Adrenal gland (tissue), 12 donors: ENCODE data around the gene GREM2. TPM values are rescaled to one million over a fixed set of nuclear protein-coding genes. Genes with fewer than 3 reads are reported as not detected.

Experiments
- DNase-seq, 7 donors: peaks; one replicate each; pipeline ENCODE4 v3.0.0-alpha.2; 2019 to 2020
- H3K27ac ChIP-seq, 5 donors: fragments of 200-600 bp; sonication (generic) in 4 of 5; 1 replicate in 3 of 5; 2 replicates in 2 of 5; pipeline versions ENCODE4 v1.5.1 to v1.8.0; 2016 to 2020; ENCODE audit warnings: mild to moderate bottlenecking in 1 of 5
- H3K27me3 ChIP-seq: fragments of 200-600 bp; 2 replicates; pipeline ENCODE4 v1.8.0; 2021
- H3K36me3 ChIP-seq, 2 donors: fragments of 200-600 bp; replicated peaks in 1 of 2; 1 replicate in 1 of 2; 2 replicates in 1 of 2; pipeline versions ENCODE4 v1.5.1 to v1.8.0; 2018 to 2022
- H3K4me1 ChIP-seq, 2 donors: fragments of 200-600 bp; replicated peaks in 1 of 2; 1 replicate in 1 of 2; 2 replicates in 1 of 2; pipeline versions ENCODE4 v1.5.1 to v1.8.0; 2018 to 2021
- H3K4me3 ChIP-seq, 4 donors: fragments of 200-600 bp; sonication (generic) in 3 of 4; one replicate each; pipeline ENCODE4 v1.5.1; 2016 to 2018
- H3K9me3 ChIP-seq, 3 donors: fragments of 200-600 bp; sonication (generic) in 1 of 3; replicated peaks in 1 of 3; 1 replicate in 2 of 3; 2 replicates in 1 of 3; pipeline versions ENCODE4 v1.5.1 to v1.8.0; 2016 to 2021
- CTCF ChIP-seq, 6 experiments: fragments of 450-650 bp in 4 of 6; fragments of 200-600 bp in 2 of 6; sonication (generic) in 1 of 6; IDR thresholded peaks; 1 replicate in 5 of 6; 2 replicates in 1 of 6; pipeline versions ENCODE4 v1.5.1 to v1.8.0; 2016 to 2021; ENCODE audit warnings: antibody characterized with exemption in 6 of 6, mild to moderate bottlenecking in 2 of 6, moderate library complexity in 1 of 6
- POLR2A ChIP-seq, 2 donors: fragments of 450-650 bp; IDR thresholded peaks; one replicate each; pipeline ENCODE4 v1.6.1; 2017; ENCODE audit warnings: antibody characterized with exemption in 2 of 2, mild to moderate bottlenecking in 2 of 2, moderate library complexity in 1 of 2
- WGBS, 4 donors: extraction: QIAGEN DNeasy Blood & Tissue Kit in 2 of 4; methylation state at CpG; one replicate each; pipeline versions ENCODE4 v1.1.5 to v1.1.7; 2013 to 2017; 5-methylcytosine and 5-hydroxymethylcytosine counted together
- intact Hi-C, 2 donors: fragments of 100-400 bp; cut with DNase I; formaldehyde crosslinking; loops; one replicate each; pipeline versions ENCODE4 v1.14.1 to v1.15.0; 2022 to 2023
- polyA plus RNA-seq, 3 donors: library from polyadenylated mRNA; stranded (reverse); fragments of 200-250 nt in 2 of 3; fragments of 350-450 nt in 1 of 3; fragmentation: Illumina TruSeq in 1 of 3; extraction: RNeasy Lipid Tissue Mini Kit (QIAGEN cat#74804) in 1 of 3; gene quantifications; one replicate each; pipeline ENCODE4 v1.2.3, GENCODE V29; 2013 to 2014
- total RNA-seq, 9 donors: library from RNA; depleted of rRNA in 4 of 9; stranded (reverse); fragments of >200 nt in 4 of 9; fragments of 120-200 nt in 1 of 9; fragmentation: NEBNext Ultra II Directional in 1 of 9; extraction: Animal tissue kit (Norgen Biotek cat#: 25700) in 1 of 9; gene quantifications; one replicate each; pipeline versions ENCODE4 v1.1.0 to v1.2.4, GENCODE V29; 2013 to 2023
- donor health status: healthy with polysubstance abuse.
- donor health status: Bipolar disorder and iron deficiency.
- donor health status: DM: yes; HTN: yes; CAD: no.
- donor health status: DM: no; HTN: no; CAD: no.
- donor health status: DM: no; HTN: no; CAD: no.
- donor health status: DM: yes; HTN: yes; CAD: no.

Gene GREM2
- total and polyA plus RNA-seq, 12 donors, result 0.39 to 3.2 (median 0.68) TPM

- no peak for DNase-seq
- TF ChIP-seq POLR2A (IDR thresholded peaks at IDR 0.05) (no peak), CTCF (IDR thresholded peaks at IDR 0.05) (no peak)
- Histone ChIP-seq H3K36me3 (no peaks in the 10 kb centered on the region), H3K4me1 (no peaks in the 10 kb centered on the region), H3K9me3 (no peaks in the 10 kb centered on the region), H3K27me3 (peaks cover 7% of the 10 kb centered on the region), H3K4me3 (no peak overlapping the region), H3K27ac (no peak overlapping the region)
- WGBS, 4 donors, result 83 to 91% (median 90%) methylated on average over 4 of the region's 4 CpGs
- intact Hi-C loops, result no loop called here
These were observed 4.1 kb upstream of the GREM2 start for GRCh38 chr1:240616018-240616417.

- H3K27ac ChIP-seq, result no peak overlapping the region
- intact Hi-C loops, result no loop called here
- no peaks in the 10 kb centered on the region for H3K9me3 ChIP-seq
- H3K27me3 ChIP-seq, result peaks cover 11% of the 10 kb centered on the region
- no peak for TF ChIP-seq CTCF (IDR thresholded peaks at IDR 0.05)
- no peak for TF ChIP-seq POLR2A (IDR thresholded peaks at IDR 0.05)
- no peak for DNase-seq
- WGBS, 4 donors, result 44 to 49% (median 48%) methylated on average over 5 of the region's 5 CpGs
- no peaks in the 10 kb centered on the region for H3K4me1 ChIP-seq
- H3K36me3 ChIP-seq, result no peaks in the 10 kb centered on the region
- no peak overlapping the region for H3K4me3 ChIP-seq
These were observed 1.6 kb upstream of the GREM2 start for GRCh38 chr1:240613356-240614142.

GRCh38 chr1:240612811-240613210 is 856 bp upstream of the GREM2 start:
- no peak overlapping the region for H3K4me3 ChIP-seq
- DNase-seq, result no peak
- intact Hi-C loops, result no loop called here
- no peak overlapping the region for H3K27ac ChIP-seq
- TF ChIP-seq CTCF (IDR thresholded peaks at IDR 0.05) (no peak), POLR2A (IDR thresholded peaks at IDR 0.05) (no peak)
- 62 to 71% (median 69%) methylated on average over 6 of the region's 6 CpGs for WGBS, 4 donors
- no peaks in the 10 kb centered on the region for H3K9me3 ChIP-seq
- H3K4me1 ChIP-seq, result no peaks in the 10 kb centered on the region
- peaks cover 11% of the 10 kb centered on the region for H3K27me3 ChIP-seq
- no peaks in the 10 kb centered on the region for H3K36me3 ChIP-seq

- TF ChIP-seq POLR2A (IDR thresholded peaks at IDR 0.05) (no peak), CTCF (IDR thresholded peaks at IDR 0.05) (no peak)
- H3K4me1 ChIP-seq, result no peaks in the 10 kb centered on the region
- WGBS, 4 donors, result 17 to 31% (median 26%) methylated on average over 12 of the region's 12 CpGs
- no peak overlapping the region for H3K27ac ChIP-seq
- H3K9me3 ChIP-seq, result no peaks in the 10 kb centered on the region
- peak overlapping the region in 2 of 4 donors; percentile 38 to 54 for H3K4me3 ChIP-seq
- intact Hi-C loops, result no loop called here
- peaks cover 11% of the 10 kb centered on the region for H3K27me3 ChIP-seq
- DNase-seq, result no peak
- no peaks in the 10 kb centered on the region for H3K36me3 ChIP-seq
These were observed 732 bp downstream of the GREM2 start for GRCh38 chr1:240611228-240611618.
